ENCODE data around the gene CFAP44. TPM values are rescaled to one million over a fixed set of nuclear protein-coding genes. Genes with fewer than 3 reads are reported as not detected.

CFAP44 gene
- total and polyA plus RNA-seq, 2 experiments from 2014 or later, result 2.2 to 14.2 TPM

DNA sequence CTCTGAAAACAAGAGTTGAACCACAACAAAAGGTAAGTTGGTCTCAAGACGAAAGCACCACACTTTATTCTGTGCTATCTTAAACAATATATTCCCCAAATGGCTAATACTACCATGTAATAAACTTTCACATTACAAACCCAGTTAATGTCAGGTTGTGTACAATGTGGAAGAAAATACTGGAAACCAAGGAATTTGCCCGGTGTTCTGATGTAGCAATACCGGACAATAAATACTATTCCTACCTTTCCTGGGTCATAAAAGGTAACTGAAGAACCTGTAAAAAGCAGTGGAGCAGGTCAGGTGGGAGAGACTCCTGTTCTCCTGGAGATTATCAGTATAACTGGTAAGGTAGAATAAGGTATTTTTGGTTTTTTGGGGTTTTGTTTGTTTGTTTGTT lies 3.9 kb downstream of the CFAP44 start:
- TF ChIP-seq EZH2phosphoT487 (IDR thresholded peaks at IDR 0.05; ENCODE audit: low read depth, severe bottlenecking, unreplicated experiment), result no peak
- H2AFZ ChIP-seq, result no peak overlapping the region
- no peak overlapping the region for H3K4me2 ChIP-seq

GRCh38 chr3:113436809-113437208 lies 4.5 kb downstream of the CFAP44 start:
- Histone ChIP-seq H2AFZ (no peak overlapping the region), H3K36me3 (replicated peaks; ENCODE audit: insufficient read depth, low read depth) (no peaks in the 10 kb centered on the region), H3K4me1 (ENCODE audit: insufficient read depth) (no peaks in the 10 kb centered on the region), H3K27ac (peak overlapping the region; percentile 72), H3K4me2 (no peak overlapping the region), H3K79me2 (no peaks in the 10 kb centered on the region), H3K4me3 (no peak overlapping the region), H4K20me1 (ENCODE audit: insufficient read depth, poor library complexity, severe bottlenecking) (no peaks in the 10 kb centered on the region), H3K27me3 (no peaks in the 10 kb centered on the region), H3K9me2 (replicated peaks; ENCODE audit: insufficient read depth) (no peaks in the 10 kb centered on the region), H3K9me3 (ENCODE audit: low read depth) (no peaks in the 10 kb centered on the region)
- TF ChIP-seq EZH2phosphoT487 (IDR thresholded peaks at IDR 0.05; ENCODE audit: low read depth, severe bottlenecking, unreplicated experiment), result no peak
- TF ChIP-seq, protein P1, sequence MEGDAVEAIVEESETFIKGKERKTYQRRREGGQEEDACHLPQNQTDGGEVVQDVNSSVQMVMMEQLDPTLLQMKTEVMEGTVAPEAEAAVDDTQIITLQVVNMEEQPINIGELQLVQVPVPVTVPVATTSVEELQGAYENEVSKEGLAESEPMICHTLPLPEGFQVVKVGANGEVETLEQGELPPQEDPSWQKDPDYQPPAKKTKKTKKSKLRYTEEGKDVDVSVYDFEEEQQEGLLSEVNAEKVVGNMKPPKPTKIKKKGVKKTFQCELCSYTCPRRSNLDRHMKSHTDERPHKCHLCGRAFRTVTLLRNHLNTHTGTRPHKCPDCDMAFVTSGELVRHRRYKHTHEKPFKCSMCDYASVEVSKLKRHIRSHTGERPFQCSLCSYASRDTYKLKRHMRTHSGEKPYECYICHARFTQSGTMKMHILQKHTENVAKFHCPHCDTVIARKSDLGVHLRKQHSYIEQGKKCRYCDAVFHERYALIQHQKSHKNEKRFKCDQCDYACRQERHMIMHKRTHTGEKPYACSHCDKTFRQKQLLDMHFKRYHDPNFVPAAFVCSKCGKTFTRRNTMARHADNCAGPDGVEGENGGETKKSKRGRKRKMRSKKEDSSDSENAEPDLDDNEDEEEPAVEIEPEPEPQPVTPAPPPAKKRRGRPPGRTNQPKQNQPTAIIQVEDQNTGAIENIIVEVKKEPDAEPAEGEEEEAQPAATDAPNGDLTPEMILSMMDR (IDR thresholded peaks at IDR 0.05; ENCODE audit: poor library complexity), result no peak
- TF ChIP-seq EZH2 (IDR thresholded peaks at IDR 0.05; ENCODE audit: borderline replicate concordance), result no peak
- WGBS (ENCODE audit: low lambda C conversion rate, missing lambda C conversion rate), result 96% methylated on average over 1 of the region's 1 CpG
- peak; percentile 46 for DNase-seq (ENCODE audit: low spot score)

More for the DNA sequence above, 3.9 kb downstream of the CFAP44 start:
- no peaks in the 10 kb centered on the region for H3K4me1 ChIP-seq (ENCODE audit: insufficient read depth)
- H4K20me1 ChIP-seq (ENCODE audit: insufficient read depth, poor library complexity, severe bottlenecking), result no peaks in the 10 kb centered on the region
- no peaks in the 10 kb centered on the region for H3K79me2 ChIP-seq
- peak overlapping the region; percentile 72 for H3K27ac ChIP-seq
- no peak for DNase-seq (ENCODE audit: low spot score)
- H3K36me3 ChIP-seq (replicated peaks; ENCODE audit: insufficient read depth, low read depth), result no peaks in the 10 kb centered on the region
- no peaks in the 10 kb centered on the region for H3K27me3 ChIP-seq
- no peak overlapping the region for H3K4me3 ChIP-seq
- 78% methylated on average over 3 of the region's 3 CpGs for WGBS (ENCODE audit: low lambda C conversion rate, missing lambda C conversion rate)
- no peaks in the 10 kb centered on the region for H3K9me2 ChIP-seq (replicated peaks; ENCODE audit: insufficient read depth)
- H3K9me3 ChIP-seq (ENCODE audit: low read depth), result no peaks in the 10 kb centered on the region

GRCh38 chr3:113431811-113432210 lies 9.5 kb downstream of the CFAP44 start:
- H3K4me1 ChIP-seq (ENCODE audit: insufficient read depth), result no peaks in the 10 kb centered on the region
- TF ChIP-seq, protein P1 (IDR thresholded peaks at IDR 0.05; ENCODE audit: poor library complexity), result no peak
- no peak for TF ChIP-seq EZH2 (IDR thresholded peaks at IDR 0.05; ENCODE audit: borderline replicate concordance)
- no peak for TF ChIP-seq EZH2phosphoT487 (IDR thresholded peaks at IDR 0.05; ENCODE audit: low read depth, severe bottlenecking, unreplicated experiment)
- no peaks in the 10 kb centered on the region for H3K9me2 ChIP-seq (replicated peaks; ENCODE audit: insufficient read depth)
- H3K4me3 ChIP-seq, result no peak overlapping the region
- no peaks in the 10 kb centered on the region for H3K79me2 ChIP-seq
- no peak overlapping the region for H3K4me2 ChIP-seq
- H3K27me3 ChIP-seq, result no peaks in the 10 kb centered on the region
- H2AFZ ChIP-seq, result no peak overlapping the region
- H3K36me3 ChIP-seq (replicated peaks; ENCODE audit: insufficient read depth, low read depth), result no peaks in the 10 kb centered on the region
- DNase-seq (ENCODE audit: low spot score), result no peak
- H3K9me3 ChIP-seq (ENCODE audit: low read depth), result no peaks in the 10 kb centered on the region
- 79% methylated on average over 2 of the region's 2 CpGs for WGBS (ENCODE audit: low lambda C conversion rate, missing lambda C conversion rate)
- H3K27ac ChIP-seq, result no peak overlapping the region
- no peaks in the 10 kb centered on the region for H4K20me1 ChIP-seq (ENCODE audit: insufficient read depth, poor library complexity, severe bottlenecking)

GRCh38 chr3:113428581-113428980 lies 12.7 kb downstream of the CFAP44 start:
- no peaks in the 10 kb centered on the region for H3K9me2 ChIP-seq (replicated peaks; ENCODE audit: insufficient read depth)
- no peaks in the 10 kb centered on the region for H3K79me2 ChIP-seq
- DNase-seq (ENCODE audit: low spot score), result no peak
- no peaks in the 10 kb centered on the region for H4K20me1 ChIP-seq (ENCODE audit: insufficient read depth, poor library complexity, severe bottlenecking)
- H3K4me3 ChIP-seq, result no peak overlapping the region
- no peaks in the 10 kb centered on the region for H3K36me3 ChIP-seq (replicated peaks; ENCODE audit: insufficient read depth, low read depth)
- no peak overlapping the region for H2AFZ ChIP-seq
- no peak overlapping the region for H3K4me2 ChIP-seq
- no peaks in the 10 kb centered on the region for H3K4me1 ChIP-seq (ENCODE audit: insufficient read depth)
- no peaks in the 10 kb centered on the region for H3K27me3 ChIP-seq
- 96% methylated on average over 1 of the region's 1 CpG for WGBS (ENCODE audit: low lambda C conversion rate, missing lambda C conversion rate)
- H3K9me3 ChIP-seq (ENCODE audit: low read depth), result no peaks in the 10 kb centered on the region
- TF ChIP-seq EZH2 (IDR thresholded peaks at IDR 0.05; ENCODE audit: borderline replicate concordance), result no peak
- TF ChIP-seq, protein P1 (IDR thresholded peaks at IDR 0.05; ENCODE audit: poor library complexity), result no peak
- TF ChIP-seq EZH2phosphoT487 (IDR thresholded peaks at IDR 0.05; ENCODE audit: low read depth, severe bottlenecking, unreplicated experiment), result no peak
- H3K27ac ChIP-seq, result no peak overlapping the region
